WTC11 (cell line): ENCODE results near the gene RPL14.
A peak's percentile ranks its signal among the peaks of the same experiment; 100 is the strongest.

Experiments used
- NR2C2 ChIP-seq: sonication (generic); formaldehyde crosslinking; IDR thresholded peaks from 2 replicates; pipeline ENCODE4 v1.8.0; 2022; ENCODE audit warnings: mild to moderate bottlenecking, missing genetic modification reagents
- ZNF121 ChIP-seq: sonication (generic); formaldehyde crosslinking; IDR thresholded peaks from 2 replicates; pipeline ENCODE4 v1.8.0; 2023; ENCODE audit warnings: missing genetic modification reagents
- TF ChIP-seq, protein P1 (sequence below): fragments of 200-600 bp; IDR thresholded peaks from 2 replicates; pipeline ENCODE4 v1.8.0; 2022; ENCODE audit warnings: antibody characterized with exemption

DNA sequence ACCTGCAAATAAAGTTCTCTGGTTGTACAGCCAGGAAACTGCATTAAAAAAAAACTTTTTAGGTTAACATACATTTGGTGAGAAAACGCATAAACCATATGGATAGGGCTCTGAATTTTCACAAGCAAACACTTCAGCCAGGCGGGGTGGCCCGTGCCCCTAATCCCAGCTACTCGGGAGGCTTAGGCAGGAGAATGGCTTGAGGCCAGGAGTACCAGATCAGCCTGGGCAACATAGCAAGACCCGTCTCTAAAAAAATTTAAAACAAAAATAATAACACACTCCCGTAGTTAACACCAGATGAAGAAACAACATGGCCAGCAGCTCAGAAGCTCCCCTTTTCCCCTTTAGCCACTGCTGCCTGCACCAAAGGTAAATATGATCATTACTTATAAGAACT is 3.2 kb upstream of the RPL14 start:
- TF ChIP-seq, protein P1, sequence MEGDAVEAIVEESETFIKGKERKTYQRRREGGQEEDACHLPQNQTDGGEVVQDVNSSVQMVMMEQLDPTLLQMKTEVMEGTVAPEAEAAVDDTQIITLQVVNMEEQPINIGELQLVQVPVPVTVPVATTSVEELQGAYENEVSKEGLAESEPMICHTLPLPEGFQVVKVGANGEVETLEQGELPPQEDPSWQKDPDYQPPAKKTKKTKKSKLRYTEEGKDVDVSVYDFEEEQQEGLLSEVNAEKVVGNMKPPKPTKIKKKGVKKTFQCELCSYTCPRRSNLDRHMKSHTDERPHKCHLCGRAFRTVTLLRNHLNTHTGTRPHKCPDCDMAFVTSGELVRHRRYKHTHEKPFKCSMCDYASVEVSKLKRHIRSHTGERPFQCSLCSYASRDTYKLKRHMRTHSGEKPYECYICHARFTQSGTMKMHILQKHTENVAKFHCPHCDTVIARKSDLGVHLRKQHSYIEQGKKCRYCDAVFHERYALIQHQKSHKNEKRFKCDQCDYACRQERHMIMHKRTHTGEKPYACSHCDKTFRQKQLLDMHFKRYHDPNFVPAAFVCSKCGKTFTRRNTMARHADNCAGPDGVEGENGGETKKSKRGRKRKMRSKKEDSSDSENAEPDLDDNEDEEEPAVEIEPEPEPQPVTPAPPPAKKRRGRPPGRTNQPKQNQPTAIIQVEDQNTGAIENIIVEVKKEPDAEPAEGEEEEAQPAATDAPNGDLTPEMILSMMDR: no peak
- TF ChIP-seq NR2C2 (CRISPR knock-in tag): no peak
- TF ChIP-seq ZNF121: 0 out of 2 replicates have a peak, but pooled peaks have one; percentile 2
